ENCODE results near the gene HNRNPLL. TPM values are rescaled to one million over a fixed set of nuclear protein-coding genes. Genes with fewer than 3 reads are reported as not detected.

HNRNPLL gene
- total and polyA plus RNA-seq, 2 of the 13 experiments (the other 11 are each of a cell fraction or from before 2014, with no cell fraction given), result 49.4 to 103 TPM

GRCh38 chr2:38603402-38604290, 918 bp upstream of the HNRNPLL start (continued):
- TF ChIP-seq ASH2L (IDR thresholded peaks at IDR 0.05; ENCODE audit: insufficient read length, low read depth, low read length) (peak; percentile 4), HOMEZ (CRISPR knock-in tag; IDR thresholded peaks at IDR 0.05; ENCODE audit: low read depth) (no peak; the same call in 1 of the 2 replicates), TFDP2 (CRISPR knock-in tag; IDR thresholded peaks at IDR 0.05) (0 out of 2 replicates have a peak, but pooled peaks have one; percentile 1), RXRB (CRISPR knock-in tag; IDR thresholded peaks at IDR 0.05; ENCODE audit: borderline replicate concordance) (peak; percentile 34; the same call in 1 of the 2 replicates), FOXJ3 (CRISPR knock-in tag; IDR thresholded peaks at IDR 0.05; ENCODE audit: borderline replicate concordance) (peak; percentile 46; the same call in 1 of the 2 replicates), ZMYM4 (CRISPR knock-in tag; IDR thresholded peaks at IDR 0.05) (peak; percentile 25), GATAD1 (CRISPR knock-in tag; IDR thresholded peaks at IDR 0.05) (peak; percentile 71), ZNF614 (CRISPR knock-in tag; IDR thresholded peaks at IDR 0.05; ENCODE audit: borderline replicate concordance) (no peak), ZNF124 (CRISPR knock-in tag; IDR thresholded peaks at IDR 0.05) (0 out of 2 replicates have a peak, but pooled peaks have one; percentile 58), MED13 (CRISPR knock-in tag; IDR thresholded peaks at IDR 0.05) (no peak; the same call in 1 of the 2 replicates), ZKSCAN8 (CRISPR knock-in tag; IDR thresholded peaks at IDR 0.05; ENCODE audit: borderline replicate concordance) (peak; percentile 92; the same call in 1 of the 2 replicates), NCOA1 (CRISPR knock-in tag; IDR thresholded peaks at IDR 0.05) (peak; percentile 14; the same call in 1 of the 2 replicates), ZNF12 (CRISPR knock-in tag; IDR thresholded peaks at IDR 0.05) (peak; percentile 64; the same call in 1 of the 2 replicates), SIN3B (IDR thresholded peaks at IDR 0.05; ENCODE audit: low read length) (peak; percentile 16; the same call in 1 of the 2 replicates), TERF1 (CRISPR knock-in tag; IDR thresholded peaks at IDR 0.05) (no peak), ZBTB7B (CRISPR knock-in tag; IDR thresholded peaks at IDR 0.05) (peak; percentile 40; the same call in 1 of the 2 replicates), ZNF543 (CRISPR knock-in tag; IDR thresholded peaks at IDR 0.05) (no peak), ZNF646 (CRISPR knock-in tag; IDR thresholded peaks at IDR 0.05) (0 out of 2 replicates have a peak, but pooled peaks have one; percentile 12)
